ENCODE measurements around the gene CYP4F2. TPM values are rescaled to one million over a fixed set of nuclear protein-coding genes. Genes with fewer than 3 reads are reported as not detected.
"Not testable (repeated sequence)": the region's sequence is repeated elsewhere in the genome, so short reads cannot be mapped to it uniquely, and the experiment has no call there.

The CYP4F2 gene
- total RNA-seq, 1 donor from 2014 or later = 83.0 TPM

- no peak overlapping the region for H3K4me3 ChIP-seq
- intact Hi-C loops (cut with DNase I) = no loop called here
Observed at GRCh38 chr19:15843203-15843893, 54.5 kb downstream of the CYP4F2 start.

GRCh38 chr19:15841875-15842569 lies 55.9 kb downstream of the CYP4F2 start:
- intact Hi-C loops (cut with DNase I) = no loop called here
- Histone ChIP-seq H3K27ac (no peak overlapping the region), H3K36me3 (no peaks in the 10 kb centered on the region), H3K4me1 (no peaks in the 10 kb centered on the region), H3K4me3 (no peak overlapping the region), H3K27me3 (no peaks in the 10 kb centered on the region), H3K9me3 (no peaks in the 10 kb centered on the region)
- no peak for DNase-seq (ENCODE audit: low spot score in 2 of 2)
- no peak for TF ChIP-seq CTCF (IDR thresholded peaks at IDR 0.05)

More at GRCh38 chr19:15843203-15843893, 54.5 kb downstream of the CYP4F2 start:
- Histone ChIP-seq H3K27ac (no peak overlapping the region), H3K9me3 (no peaks in the 10 kb centered on the region), H3K27me3 (no peaks in the 10 kb centered on the region), H3K36me3 (no peaks in the 10 kb centered on the region), H3K4me1 (no peaks in the 10 kb centered on the region)
- no peak for TF ChIP-seq CTCF (IDR thresholded peaks at IDR 0.05)
- no peak for DNase-seq (ENCODE audit: low spot score in 2 of 2)

GRCh38 chr19:15840833-15841232 lies 57.0 kb downstream of the CYP4F2 start:
- Histone ChIP-seq H3K27me3 (no peaks in the 10 kb centered on the region), H3K36me3 (no peaks in the 10 kb centered on the region), H3K4me1 (peaks cover under 1 to 1% of the 10 kb centered on the region in 2 donors), H3K9me3 (no peaks in the 10 kb centered on the region), H3K27ac (no peak overlapping the region), H3K4me3 (no peak overlapping the region)
- intact Hi-C loops (cut with DNase I) = no loop called here
- no peak for DNase-seq (ENCODE audit: low spot score in 2 of 2)
- no peak for TF ChIP-seq CTCF (IDR thresholded peaks at IDR 0.05)

- H3K4me3 ChIP-seq, H3K9me3 ChIP-seq: not testable (repeated sequence)
- intact Hi-C loops (cut with DNase I) = loop anchor here (5.0 to 10.0 kb wide), 4 partner anchors 225 to 733 kb away; partner anchors contain the start of genes FAM32A, RAB8A and SYDE1
Observed at GRCh38 chr19:15839888-15840287, 58.0 kb downstream of the CYP4F2 start.

GRCh38 chr19:15838351-15838750 lies 59.5 kb downstream of the CYP4F2 start:
- H3K4me1 ChIP-seq = peaks cover 2 to 5% of the 10 kb centered on the region in 2 donors
- H3K27ac ChIP-seq = no peak overlapping the region
- no peak overlapping the region for H3K4me3 ChIP-seq
- H3K36me3 ChIP-seq = no peaks in the 10 kb centered on the region
- intact Hi-C loops (cut with DNase I) = loop anchor here (5.0 to 10.0 kb wide), 4 partner anchors 226 to 731 kb away; partner anchors contain the start of genes FAM32A, RAB8A and SYDE1
- DNase-seq (ENCODE audit: low spot score in 2 of 2) = no peak
- TF ChIP-seq CTCF (IDR thresholded peaks at IDR 0.05) = no peak
- H3K27me3 ChIP-seq = no peaks in the 10 kb centered on the region
- no peaks in the 10 kb centered on the region for H3K9me3 ChIP-seq

More at GRCh38 chr19:15839888-15840287, 58.0 kb downstream of the CYP4F2 start:
- not testable (repeated sequence) for H3K4me1 ChIP-seq; H3K27me3 ChIP-seq; H3K27ac ChIP-seq; DNase-seq (ENCODE audit: low spot score in 2 of 2); H3K36me3 ChIP-seq

GRCh38 chr19:15837221-15837731 lies 60.6 kb downstream of the CYP4F2 start:
- TF ChIP-seq CTCF (IDR thresholded peaks at IDR 0.05) = no peak
- peaks cover 2 to 5% of the 10 kb centered on the region in 2 donors for H3K4me1 ChIP-seq
- H3K4me3 ChIP-seq = peak overlapping the region; percentile 79 to 88
- H3K36me3 ChIP-seq = no peaks in the 10 kb centered on the region
- DNase-seq (ENCODE audit: low spot score in 2 of 2) = no peak
- no peaks in the 10 kb centered on the region for H3K9me3 ChIP-seq
- peak overlapping the region; percentile 96 to 98 for H3K27ac ChIP-seq
- intact Hi-C loops (cut with DNase I) = loop anchor here (2.0 to 10.0 kb wide), 5 partner anchors 204 to 730 kb away; partner anchors contain the start of genes FAM32A, RAB8A and SYDE1
- no peaks in the 10 kb centered on the region for H3K27me3 ChIP-seq

Measured in ascending aorta (tissue), 2 donors.